ENCODE data around the gene IFNA7.
"Not testable (repeated sequence)": the region's sequence is repeated elsewhere in the genome, so short reads cannot be mapped to it uniquely, and the experiment has no call there.

IFNA7 gene

GRCh38 chr9:21174671-21175070 is 27.3 kb downstream of the IFNA7 start:
- no peak for DNase-seq

- DNase-seq = no peak
Measured at GRCh38 chr9:21172156-21172555, 29.8 kb downstream of the IFNA7 start.

- no peak for DNase-seq
Measured at GRCh38 chr9:21171351-21171750, 30.7 kb downstream of the IFNA7 start.

GRCh38 chr9:21166560-21166959 is 35.4 kb downstream of the IFNA7 start, which contains the start of gene IFNA21:
TSS of gene IFNA21 (minus strand) at chr9:21166660. CDS start at chr9:21166612, 48 bp downstream.
- DNase-seq = not testable (repeated sequence)

- no peak for DNase-seq
Measured at GRCh38 chr9:21165516-21165915, 36.5 kb downstream of the IFNA7 start.

- DNase-seq = peak; percentile 6
Measured at GRCh38 chr9:21160178-21160577, 41.8 kb downstream of the IFNA7 start.

GRCh38 chr9:21155501-21155900 is 46.5 kb downstream of the IFNA7 start:
- no peak for DNase-seq

- DNase-seq = peak; percentile 6
Measured at GRCh38 chr9:21154018-21154608, 47.9 kb downstream of the IFNA7 start.

GRCh38 chr9:21153336-21154017 is 48.5 kb downstream of the IFNA7 start:
- no peak for DNase-seq
